Measurements from ENCODE around the gene MECP2. TPM values are rescaled to one million over a fixed set of nuclear protein-coding genes. Genes with fewer than 3 reads are reported as not detected.

The MECP2 gene
- total RNA-seq, 1 donor from 2014 or later: 27.0 TPM

DNA sequence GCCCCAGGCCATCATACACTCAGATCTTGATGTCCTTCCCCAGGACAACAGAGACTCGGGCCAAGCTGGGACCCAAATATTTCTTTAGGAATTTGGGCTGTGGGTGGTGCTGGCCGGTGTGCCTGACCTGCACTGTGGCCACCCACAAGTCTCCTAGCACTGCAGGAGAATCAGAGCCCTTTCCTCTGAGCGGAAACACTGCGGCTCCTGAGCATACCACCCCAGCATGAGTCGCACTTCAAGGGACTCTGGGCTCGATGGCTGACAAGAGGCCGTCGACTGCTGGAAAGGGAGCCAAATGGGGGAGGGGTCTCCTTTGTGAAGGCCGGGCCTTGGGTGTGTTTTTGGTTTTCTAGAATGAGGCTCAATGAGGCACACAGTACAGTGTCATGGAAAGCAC lies 64.9 kb downstream of the MECP2 start:
- no peak for DNase-seq

DNA sequence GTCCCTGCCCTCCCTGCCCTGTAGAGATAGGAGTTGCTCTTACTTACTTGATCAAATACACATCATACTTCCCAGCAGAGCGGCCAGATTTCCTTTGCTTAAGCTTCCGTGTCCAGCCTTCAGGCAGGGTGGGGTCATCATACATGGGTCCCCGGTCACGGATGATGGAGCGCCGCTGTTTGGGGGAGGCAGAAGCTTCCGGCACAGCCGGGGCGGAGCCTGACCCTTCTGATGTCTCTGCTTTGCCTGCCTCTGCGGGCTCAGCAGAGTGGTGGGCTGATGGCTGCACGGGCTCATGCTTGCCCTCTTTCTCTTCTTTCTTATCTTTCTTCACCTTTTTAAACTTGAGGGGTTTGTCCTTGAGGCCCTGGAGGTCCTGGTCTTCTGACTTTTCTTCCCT lies 65.4 kb downstream of the MECP2 start:
- DNase-seq: no peak

DNA sequence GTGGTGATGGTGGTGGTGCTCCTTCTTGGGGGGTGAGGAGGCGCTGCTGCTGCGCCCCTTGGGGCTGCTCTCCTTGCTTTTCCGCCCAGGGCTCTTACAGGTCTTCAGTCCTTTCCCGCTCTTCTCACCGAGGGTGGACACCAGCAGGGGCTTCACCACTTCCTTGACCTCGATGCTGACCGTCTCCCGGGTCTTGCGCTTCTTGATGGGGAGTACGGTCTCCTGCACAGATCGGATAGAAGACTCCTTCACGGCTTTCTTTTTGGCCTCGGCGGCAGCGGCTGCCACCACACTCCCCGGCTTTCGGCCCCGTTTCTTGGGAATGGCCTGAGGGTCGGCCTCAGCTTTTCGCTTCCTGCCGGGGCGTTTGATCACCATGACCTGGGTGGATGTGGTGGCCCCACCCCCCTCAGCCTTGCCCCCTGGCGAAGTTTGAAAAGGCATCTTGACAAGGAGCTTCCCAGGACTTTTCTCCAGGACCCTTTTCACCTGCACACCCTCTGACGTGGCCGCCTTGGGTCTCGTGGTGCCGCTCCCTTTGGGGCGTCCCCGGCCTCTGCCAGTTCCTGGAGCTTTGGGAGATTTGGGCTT lies 66.7 kb downstream of the MECP2 start:
- no peak for DNase-seq

GRCh38 chrX:154030266-154030665 lies 67.3 kb downstream of the MECP2 start:
- DNase-seq: no peak

GRCh38 chrX:154029439-154029838 lies 68.1 kb downstream of the MECP2 start:
- no peak for DNase-seq

DNA sequence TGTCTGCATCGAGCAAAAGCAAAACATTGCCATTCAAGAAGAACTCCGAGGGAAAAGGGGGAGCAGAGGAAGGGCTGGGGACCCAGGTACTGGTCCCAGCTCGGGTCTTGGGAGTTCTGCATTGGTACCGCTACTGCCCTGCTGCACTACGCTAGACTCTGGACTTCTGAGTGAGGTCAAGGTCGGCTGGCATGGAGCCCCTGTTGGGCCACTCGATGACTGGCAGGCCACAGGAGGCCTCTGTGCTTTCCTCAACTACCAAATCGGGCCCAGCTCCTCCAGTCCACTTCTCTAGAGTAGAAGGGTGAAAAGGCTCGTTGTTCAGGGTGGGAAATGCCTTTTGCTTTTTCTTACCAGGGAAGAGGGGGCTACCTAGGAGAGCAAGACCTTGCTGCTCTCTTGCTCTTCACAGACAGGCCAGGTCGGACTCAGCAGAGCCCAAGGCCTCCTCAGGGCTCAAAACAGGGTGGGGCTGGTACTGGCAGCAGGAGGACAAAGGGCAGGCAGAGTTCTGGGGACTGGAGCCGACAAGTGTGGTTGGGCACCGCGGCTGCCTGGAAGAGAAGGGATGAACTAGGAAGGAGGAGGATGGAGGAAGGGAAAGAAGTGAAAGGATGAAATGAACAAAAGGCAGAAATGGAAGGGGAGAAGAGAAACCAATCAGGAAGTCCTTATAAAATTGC lies 68.9 kb downstream of the MECP2 start:
- DNase-seq: no peak

DNA sequence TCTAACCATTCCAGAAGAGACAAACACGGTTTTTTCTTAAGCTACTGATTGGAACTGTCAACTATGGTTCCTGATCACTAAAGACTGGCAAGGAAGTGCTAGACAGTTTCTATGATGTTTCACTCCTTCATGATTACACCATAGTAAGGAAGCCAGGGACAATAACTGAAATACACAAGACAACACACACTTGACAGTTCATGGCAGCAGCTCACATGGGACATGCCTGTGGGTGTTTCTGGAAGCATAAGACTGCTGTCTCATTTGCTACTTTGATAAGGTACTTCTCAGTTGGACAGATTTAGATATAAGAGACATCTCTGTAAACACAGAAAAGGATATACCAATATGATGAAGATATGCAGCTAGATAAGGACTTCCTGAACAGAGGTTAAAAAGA lies 69.5 kb downstream of the MECP2 start:
- no peak for DNase-seq

GRCh38 chrX:154027022-154027402 lies 70.5 kb downstream of the MECP2 start:
- DNase-seq: no peak

DNA sequence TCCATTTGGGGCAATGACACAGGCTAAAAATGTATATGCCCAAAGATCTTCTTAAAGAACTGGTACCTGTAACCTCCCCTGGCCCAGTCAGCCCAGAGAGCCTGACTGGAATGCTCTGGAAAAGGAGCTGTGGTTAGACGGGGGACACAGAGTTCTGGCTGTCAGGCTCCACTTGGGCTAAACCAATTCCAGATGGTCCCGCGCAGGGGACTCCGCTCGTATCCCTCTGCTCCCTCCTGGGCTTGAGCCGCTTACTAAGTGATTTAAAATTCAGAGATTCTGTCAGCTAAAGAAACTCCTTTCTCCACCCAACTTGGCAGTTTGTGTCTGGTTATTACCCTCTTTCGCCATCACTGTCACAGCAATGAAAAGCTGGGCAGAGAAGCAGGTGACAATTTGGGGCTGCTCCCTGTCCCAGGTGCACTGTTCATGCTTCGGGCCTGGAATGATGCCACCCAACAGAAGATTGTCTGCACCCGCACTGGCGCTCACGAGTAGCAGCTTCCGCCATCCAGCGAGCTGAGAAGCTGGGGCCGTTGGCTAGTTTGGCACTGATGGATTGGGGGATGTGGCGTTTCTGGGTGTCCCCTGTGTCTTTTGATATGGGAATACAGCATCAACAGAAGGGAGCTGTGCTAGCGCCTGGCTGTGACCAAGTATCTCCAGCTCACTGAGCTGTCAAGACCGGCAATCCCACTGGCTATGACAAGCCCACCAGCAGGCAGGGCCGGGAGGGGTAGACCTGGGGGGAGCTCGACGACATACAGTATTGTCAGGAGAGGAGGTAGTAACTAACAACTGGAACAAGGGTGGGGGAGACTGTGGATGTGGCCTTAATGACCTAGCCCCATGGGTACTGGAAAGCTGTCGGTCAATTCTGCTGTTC lies 71.1 kb downstream of the MECP2 start:
- DNase-seq: no peak

DNA sequence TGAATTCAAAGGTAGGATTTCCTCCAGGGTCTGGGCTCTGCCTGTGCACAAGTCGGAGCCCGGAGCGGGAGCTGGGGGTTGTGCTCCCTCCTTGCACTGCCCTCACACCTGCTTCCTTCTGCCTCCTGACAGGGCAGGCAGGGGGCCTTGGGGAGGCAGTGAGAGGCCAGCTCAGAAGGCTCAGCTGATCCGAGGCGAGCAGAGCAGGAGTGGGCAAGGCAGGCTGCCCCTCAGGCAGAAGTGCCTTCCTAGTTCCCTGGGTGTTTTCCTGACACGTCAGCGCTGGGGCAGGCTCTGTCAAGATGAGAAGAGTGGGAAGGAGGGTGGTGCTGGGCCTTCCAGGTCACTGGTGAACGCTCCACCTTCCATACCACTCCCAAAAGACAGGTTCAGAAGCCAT lies 72.3 kb downstream of the MECP2 start:
- DNase-seq: no peak

- DNase-seq: no peak
Measured at GRCh38 chrX:154024271-154024670, 73.2 kb downstream of the MECP2 start.

GRCh38 chrX:154023276-154024000 lies 74.1 kb downstream of the MECP2 start:
- DNase-seq: no peak

GRCh38 chrX:154022108-154022507 lies 75.4 kb downstream of the MECP2 start:
- DNase-seq: no peak

DNA sequence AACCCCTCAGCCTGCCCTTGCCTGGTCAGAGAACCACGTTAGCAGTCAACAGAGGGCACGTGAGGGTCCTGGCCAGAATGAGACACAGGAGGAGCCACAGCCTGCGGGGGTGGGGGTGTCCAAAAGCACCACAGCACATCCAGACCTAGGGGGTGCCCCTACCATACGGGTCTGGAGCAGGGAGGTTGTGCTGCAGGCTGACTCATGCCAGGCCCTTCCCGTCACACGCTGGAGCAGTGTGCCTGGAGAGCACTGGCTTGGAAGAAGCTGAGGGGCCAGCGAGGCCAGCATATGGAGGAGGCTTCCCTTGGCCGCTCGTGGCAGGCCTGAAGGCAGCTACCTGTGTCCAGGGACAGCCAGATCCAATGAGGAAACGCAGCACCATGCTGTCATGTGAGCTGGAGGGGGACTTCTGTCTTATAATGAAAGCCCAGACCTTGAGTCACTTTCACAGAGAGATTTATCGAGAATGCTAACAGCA lies 76.3 kb downstream of the MECP2 start:
- no peak for DNase-seq

DNA sequence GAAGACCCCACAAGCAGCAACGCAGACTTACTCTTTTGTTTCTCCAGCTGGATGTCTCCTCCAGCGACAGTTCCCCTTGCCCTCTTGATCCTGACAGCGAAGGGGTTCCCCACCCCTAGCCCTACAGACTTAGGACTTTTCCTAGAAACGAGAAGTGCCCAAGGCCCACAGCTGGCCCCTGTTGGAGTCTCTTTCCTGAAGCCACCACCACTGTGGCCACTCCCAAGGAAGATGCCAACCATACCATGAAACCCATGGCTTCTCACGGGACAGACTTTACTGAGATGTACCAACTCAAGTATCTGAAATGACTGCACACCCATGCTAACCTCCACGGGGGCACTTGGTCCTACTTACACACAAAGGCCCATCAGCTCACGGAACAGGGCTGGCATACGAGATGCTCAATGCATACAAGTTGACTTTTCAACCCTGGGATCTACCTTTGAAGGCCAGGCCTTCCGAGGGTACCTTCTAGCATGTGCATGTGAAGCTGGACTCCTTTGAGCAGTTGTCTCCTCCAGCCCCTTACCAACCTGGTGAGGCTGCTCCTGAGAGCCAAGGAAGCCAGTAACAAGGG lies 76.9 kb downstream of the MECP2 start:
- DNase-seq: no peak

DNA sequence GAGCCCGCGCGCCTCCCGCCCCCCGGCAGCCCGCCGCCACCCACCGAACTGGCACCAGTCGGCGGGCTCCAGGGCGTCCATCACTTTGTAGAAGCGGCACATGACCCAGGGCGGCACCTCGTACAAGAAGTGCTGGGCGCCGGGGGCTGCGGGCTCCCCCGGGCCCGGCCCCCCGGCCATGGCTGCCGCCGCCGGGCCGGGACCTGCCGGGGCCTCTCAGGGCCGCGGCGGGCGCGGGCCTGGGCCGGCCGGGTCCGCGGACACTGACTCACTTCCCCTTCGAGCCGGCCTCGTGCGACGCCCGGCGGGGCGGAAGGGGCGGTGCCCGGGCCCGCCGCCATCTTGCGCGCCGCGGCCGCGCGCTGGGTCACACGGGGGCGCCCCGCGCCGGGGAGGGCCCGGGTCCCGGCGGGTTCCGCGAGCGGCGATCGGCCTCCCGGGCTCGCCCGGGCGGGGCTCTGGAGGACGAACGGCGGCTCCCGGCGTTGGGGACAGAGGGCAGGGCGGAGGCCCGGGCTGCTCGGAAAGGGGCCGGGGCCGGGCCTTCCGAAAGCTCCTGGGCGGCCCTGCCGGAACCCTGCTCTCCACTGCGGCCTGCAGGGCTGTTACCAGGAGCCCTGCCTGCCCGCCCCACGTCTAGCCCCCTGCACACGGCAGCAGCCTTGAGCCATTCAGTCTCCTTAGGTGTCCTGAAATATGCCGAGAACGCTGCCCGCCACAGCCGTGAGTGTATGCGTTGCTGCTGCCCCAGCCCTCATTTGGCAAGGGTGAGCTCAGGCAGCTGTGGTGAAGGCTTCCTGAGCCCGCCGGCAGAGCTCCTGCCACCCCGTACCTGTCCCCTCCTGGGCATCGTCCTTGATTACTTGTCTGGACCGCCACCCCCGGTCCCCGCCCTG lies 77.6 kb downstream of the MECP2 start, which contains the start of gene IRAK1:
Gene IRAK1, minus strand, starts transcription at position 270 of the 896 bp plus-strand sequence. Its CDS starts 90 bp downstream, at position 180.
- DNase-seq: no peak

- DNase-seq: no peak
Measured at GRCh38 chrX:154019061-154019621, 78.4 kb downstream of the MECP2 start.

GRCh38 chrX:154018518-154019060 lies 78.9 kb downstream of the MECP2 start:
- DNase-seq: no peak

DNA sequence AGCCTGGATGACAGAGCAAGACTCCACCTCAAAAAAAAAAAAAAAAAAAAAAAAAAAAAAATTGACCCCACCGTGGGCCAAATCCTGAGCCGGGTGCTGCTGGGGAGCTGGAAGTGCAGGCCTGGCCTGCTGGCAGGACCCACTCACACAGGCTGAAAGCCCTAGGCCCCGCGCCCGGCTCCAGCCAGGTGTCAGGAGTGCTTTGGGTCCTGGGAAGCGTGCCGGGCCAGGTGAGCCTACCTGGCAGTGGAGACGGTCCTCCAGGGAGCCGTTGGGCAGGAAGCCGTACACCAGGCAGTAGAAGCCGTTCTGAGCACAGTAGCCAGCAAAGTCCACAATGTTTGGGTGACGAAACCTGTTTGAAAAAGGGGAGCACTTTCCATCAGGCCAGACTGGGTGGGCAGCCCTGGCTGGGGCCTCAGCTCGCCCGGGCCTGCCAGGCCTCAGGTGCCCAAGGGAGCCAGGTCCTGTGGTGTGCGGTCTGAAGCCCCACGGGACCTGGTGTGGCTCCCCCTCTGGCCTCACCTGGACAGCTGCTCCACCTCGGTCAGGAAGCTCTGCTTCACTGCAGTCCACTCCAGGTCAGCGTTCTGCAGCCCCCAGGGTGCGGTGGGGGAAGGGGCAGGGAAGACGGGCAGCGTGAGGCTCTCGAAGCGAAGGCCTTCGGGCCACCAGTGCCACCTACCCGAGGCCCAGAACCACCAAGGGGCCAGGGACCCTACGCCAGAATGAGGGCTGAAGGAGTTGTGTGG lies 79.6 kb downstream of the MECP2 start:
- no peak for DNase-seq
